ENCODE measurements around the gene WWC2. TPM values are rescaled to one million over a fixed set of nuclear protein-coding genes. Genes with fewer than 3 reads are reported as not detected.

WWC2 gene
- total RNA-seq, 4 donors from 2014 or later = 11.2 to 14.7 (median 12.4) TPM

DNA sequence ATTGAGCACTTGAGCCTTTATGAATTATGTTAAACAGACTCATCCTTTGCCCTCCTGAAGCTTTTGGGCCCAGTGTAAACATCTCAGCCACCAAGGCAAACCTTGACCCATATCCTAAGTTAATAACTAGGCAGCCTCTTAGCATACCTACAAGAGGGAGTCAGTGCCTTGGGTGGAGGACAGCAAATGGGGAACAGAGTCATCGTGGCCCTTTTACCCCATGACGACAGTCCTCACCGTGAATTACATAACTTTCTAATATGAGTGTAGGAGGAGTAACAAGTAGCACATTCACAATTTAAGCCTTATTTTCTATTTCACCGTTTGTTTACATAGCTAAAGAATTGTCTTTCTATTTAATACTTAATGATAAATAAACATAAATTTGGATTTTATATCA is 204.2 kb downstream of the WWC2 start:
- no peak for TF ChIP-seq POLR2A (IDR thresholded peaks at IDR 0.05)
- no peak for TF ChIP-seq CTCF (IDR thresholded peaks at IDR 0.05)
- no peak for DNase-seq (ENCODE audit: low spot score in 2 of 2)
- no peak overlapping the region for H3K4me3 ChIP-seq (ENCODE audit: low read depth, poor library complexity, severe bottlenecking)
- WGBS, 2 donors = 79 to 87% methylated on average over 4 of the region's 4 CpGs
- intact Hi-C loops (cut with DNase I; ENCODE audit: low total_unique reads) = no loop called here

DNA sequence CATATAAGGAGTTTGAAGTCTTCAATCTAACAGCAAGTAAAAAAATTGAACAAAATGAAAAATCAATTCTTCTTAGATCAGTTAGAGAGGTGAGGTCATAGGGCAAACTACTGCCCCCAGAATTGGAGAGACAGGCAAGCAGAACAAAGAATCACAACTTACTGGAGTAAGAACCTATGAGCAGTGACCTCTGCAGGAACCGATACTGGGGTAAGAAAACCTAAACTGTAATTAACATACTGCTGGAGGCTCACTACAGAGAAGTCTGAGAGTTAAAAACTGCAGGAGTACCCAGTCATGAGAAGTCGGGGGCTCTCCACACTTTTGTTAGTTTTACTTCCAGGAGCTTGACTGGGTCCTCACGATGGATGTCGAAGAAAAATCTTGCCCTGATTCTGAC is 205.0 kb downstream of the WWC2 start:
- intact Hi-C loops (cut with DNase I; ENCODE audit: low total_unique reads) = no loop called here
- TF ChIP-seq POLR2A (IDR thresholded peaks at IDR 0.05) (no peak), CTCF (IDR thresholded peaks at IDR 0.05) (no peak)
- no peak for DNase-seq (ENCODE audit: low spot score in 2 of 2)
- no peak overlapping the region for H3K4me3 ChIP-seq (ENCODE audit: low read depth, poor library complexity, severe bottlenecking)
- WGBS, 2 donors = 81 to 93% methylated on average over 4 of the region's 4 CpGs

DNA sequence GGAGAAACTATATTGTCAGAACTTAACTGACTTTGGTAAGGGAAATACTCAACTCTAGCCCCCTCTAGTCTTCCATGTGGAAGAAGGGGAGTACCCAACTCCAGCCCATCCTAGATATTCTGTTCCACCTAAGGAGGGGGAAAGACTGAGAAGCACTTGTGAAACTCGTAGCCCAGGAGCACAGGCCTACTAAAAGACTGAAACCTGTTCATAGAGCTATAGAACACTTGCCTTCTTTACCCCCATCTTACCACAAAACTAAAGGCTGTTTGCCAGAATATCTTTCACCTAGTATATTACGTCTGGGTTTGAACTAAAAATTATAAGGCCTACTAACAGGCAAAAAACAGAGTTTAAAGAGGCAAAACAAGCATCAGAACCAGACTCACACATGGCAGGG is 205.5 kb downstream of the WWC2 start:
- DNase-seq (ENCODE audit: low spot score in 2 of 2) = no peak
- TF ChIP-seq CTCF (IDR thresholded peaks at IDR 0.05) (no peak), POLR2A (IDR thresholded peaks at IDR 0.05) (no peak)
- intact Hi-C loops (cut with DNase I; ENCODE audit: low total_unique reads) = no loop called here
- WGBS, 2 donors = 94 to 100% methylated on average over 2 of the region's 2 CpGs
- no peak overlapping the region for H3K4me3 ChIP-seq (ENCODE audit: low read depth, poor library complexity, severe bottlenecking)

GRCh38 chr4:183306811-183307210 is 207.8 kb downstream of the WWC2 start:
- DNase-seq (ENCODE audit: low spot score in 2 of 2) = no peak
- intact Hi-C loops (cut with DNase I; ENCODE audit: low total_unique reads) = no loop called here
- H3K4me3 ChIP-seq (ENCODE audit: low read depth, poor library complexity, severe bottlenecking) = no peak overlapping the region
- 81 to 89% methylated on average over 3 of the region's 3 CpGs for WGBS, 2 donors
- TF ChIP-seq CTCF (IDR thresholded peaks at IDR 0.05) = no peak
- no peak for TF ChIP-seq POLR2A (IDR thresholded peaks at IDR 0.05)

DNA sequence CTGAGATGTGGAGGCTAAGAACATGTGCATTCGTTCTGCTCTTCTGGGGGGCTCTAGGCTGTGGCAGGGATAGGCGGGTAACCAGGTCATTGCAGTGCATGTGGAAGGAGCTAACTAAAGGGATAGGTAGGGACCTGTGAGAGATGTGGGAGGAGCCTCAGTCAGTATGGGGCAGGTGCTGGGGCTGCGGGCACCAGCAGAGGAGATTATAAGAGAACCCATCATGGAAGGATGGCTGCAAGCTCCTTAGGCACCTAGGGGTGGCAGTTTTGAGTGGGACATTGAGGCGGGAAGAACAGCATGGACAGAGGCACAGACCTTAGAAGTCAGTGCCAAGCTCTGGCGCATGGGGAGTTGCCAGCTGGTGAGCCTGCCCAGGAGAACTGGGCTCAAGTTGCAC is 213.8 kb downstream of the WWC2 start:
- no peak for TF ChIP-seq CTCF (IDR thresholded peaks at IDR 0.05)
- no peak for TF ChIP-seq POLR2A (IDR thresholded peaks at IDR 0.05)
- intact Hi-C loops (cut with DNase I; ENCODE audit: low total_unique reads) = no loop called here
- DNase-seq (ENCODE audit: low spot score in 2 of 2) = no peak
- no peak overlapping the region for H3K4me3 ChIP-seq (ENCODE audit: low read depth, poor library complexity, severe bottlenecking)
- 84 to 93% methylated on average over 5 of the region's 5 CpGs for WGBS, 2 donors

- WGBS, 2 donors = 91 to 94% methylated on average over 15 of the region's 15 CpGs
- TF ChIP-seq POLR2A (IDR thresholded peaks at IDR 0.05) (no peak), CTCF (IDR thresholded peaks at IDR 0.05) (no peak)
- no peak overlapping the region for H3K4me3 ChIP-seq (ENCODE audit: low read depth, poor library complexity, severe bottlenecking)
- intact Hi-C loops (cut with DNase I; ENCODE audit: low total_unique reads) = no loop called here
- DNase-seq (ENCODE audit: low spot score in 2 of 2) = no peak
These were observed 215.3 kb downstream of the WWC2 start for GRCh38 chr4:183314336-183314735.
